Measurements from ENCODE around the gene LCN9. TPM values are rescaled to one million over a fixed set of nuclear protein-coding genes. Genes with fewer than 3 reads are reported as not detected.

The LCN9 gene
- total and polyA plus RNA-seq, 9 of the 15 experiments (the other 6 are each of a cell fraction or from before 2014, with no cell fraction given) = not detected

- WGBS (ENCODE audit: insufficient coverage, low coverage, missing lambda C conversion rate) = 0% methylated on average over 8 of the region's 8 CpGs
- no peaks in the 10 kb centered on the region for H3K79me2 ChIP-seq (ENCODE audit: control insufficient read depth, insufficient read depth, low read length)
- no peak for DNase-seq (ENCODE audit: extremely low read depth in 1 of 4, low spot score in 3 of 4)
- H3K9ac ChIP-seq (ENCODE audit: insufficient read depth in 1 of 2, low read depth in 2 of 2, low read length in 2 of 2) = no peak overlapping the region
- BruUV-seq (replicated peaks) = no TSS peak
- POLR2A ChIA-PET = interaction anchor here (1.1 kb wide), 1 partner anchor 12 kb away, joined by 3 read pairs; no protein-coding TSS in a partner anchor
- intact Hi-C loops (cut with micrococcal nuclease) = no loop called here
- no peak for FAIRE-seq
- no peaks in the 10 kb centered on the region for H3K9me3 ChIP-seq (replicated peaks; ENCODE audit: control insufficient read depth, insufficient read depth, low read depth, low read length)
- H3K36me3 ChIP-seq (ENCODE audit: control insufficient read depth, insufficient read depth, low read length) = no peaks in the 10 kb centered on the region
- CTCF ChIA-PET (ENCODE audit: low intra/inter-chr PET ratio) = no interaction called here
- H3K27me3 ChIP-seq (ENCODE audit: control insufficient read depth in 2 of 2, insufficient read depth in 2 of 2, low read length in 2 of 2) = peaks cover 24 to 72% of the 10 kb centered on the region in 2 experiments; a peak in 4 of 5 replicates
- H3K27ac ChIP-seq (ENCODE audit: extremely low read depth, low read depth, low read length) = no peak overlapping the region
- no peaks in the 10 kb centered on the region for H3K9me1 ChIP-seq (ENCODE audit: control insufficient read depth, insufficient read depth, low read length)
- no peak overlapping the region for H3K4me3 ChIP-seq
- no peak overlapping the region for H3K4me2 ChIP-seq (ENCODE audit: insufficient read depth, low read length)
- H2AFZ ChIP-seq (ENCODE audit: low read depth, low read length) = no peak overlapping the region
- ATAC-seq = no peak
- peaks cover 0 to 18% of the 10 kb centered on the region in 2 experiments; a peak in 2 of 5 replicates for H3K4me1 ChIP-seq (replicated peaks in 1 of 2; ENCODE audit: control insufficient read depth in 2 of 2, insufficient read depth in 2 of 2, low read length in 2 of 2)
- H4K20me1 ChIP-seq (replicated peaks; ENCODE audit: control insufficient read depth, insufficient read depth, low read length) = peaks cover 9% of the 10 kb centered on the region
- in situ Hi-C loops (cut with MboI) = no loop called here
- no peak for TF ChIP-seq MGA (IDR thresholded peaks at IDR 0.05)
- TF ChIP-seq, protein P1, sequence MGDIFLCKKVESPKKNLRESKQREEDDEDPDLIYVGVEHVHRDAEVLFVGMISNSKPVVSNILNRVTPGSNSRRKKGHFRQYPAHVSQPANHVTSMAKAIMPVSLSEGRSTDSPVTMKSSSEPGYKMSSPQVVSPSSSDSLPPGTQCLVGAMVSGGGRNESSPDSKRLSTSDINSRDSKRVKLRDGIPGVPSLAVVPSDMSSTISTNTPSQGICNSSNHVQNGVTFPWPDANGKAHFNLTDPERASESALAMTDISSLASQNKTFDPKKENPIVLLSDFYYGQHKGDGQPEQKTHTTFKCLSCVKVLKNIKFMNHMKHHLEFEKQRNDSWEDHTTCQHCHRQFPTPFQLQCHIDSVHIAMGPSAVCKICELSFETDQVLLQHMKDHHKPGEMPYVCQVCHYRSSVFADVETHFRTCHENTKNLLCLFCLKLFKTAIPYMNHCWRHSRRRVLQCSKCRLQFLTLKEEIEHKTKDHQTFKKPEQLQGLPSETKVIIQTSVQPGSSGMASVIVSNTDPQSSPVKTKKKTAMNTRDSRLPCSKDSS (IDR thresholded peaks at IDR 0.05; ENCODE audit: low read depth, partially characterized antibody) = no peak
- TF ChIP-seq, protein P2, sequence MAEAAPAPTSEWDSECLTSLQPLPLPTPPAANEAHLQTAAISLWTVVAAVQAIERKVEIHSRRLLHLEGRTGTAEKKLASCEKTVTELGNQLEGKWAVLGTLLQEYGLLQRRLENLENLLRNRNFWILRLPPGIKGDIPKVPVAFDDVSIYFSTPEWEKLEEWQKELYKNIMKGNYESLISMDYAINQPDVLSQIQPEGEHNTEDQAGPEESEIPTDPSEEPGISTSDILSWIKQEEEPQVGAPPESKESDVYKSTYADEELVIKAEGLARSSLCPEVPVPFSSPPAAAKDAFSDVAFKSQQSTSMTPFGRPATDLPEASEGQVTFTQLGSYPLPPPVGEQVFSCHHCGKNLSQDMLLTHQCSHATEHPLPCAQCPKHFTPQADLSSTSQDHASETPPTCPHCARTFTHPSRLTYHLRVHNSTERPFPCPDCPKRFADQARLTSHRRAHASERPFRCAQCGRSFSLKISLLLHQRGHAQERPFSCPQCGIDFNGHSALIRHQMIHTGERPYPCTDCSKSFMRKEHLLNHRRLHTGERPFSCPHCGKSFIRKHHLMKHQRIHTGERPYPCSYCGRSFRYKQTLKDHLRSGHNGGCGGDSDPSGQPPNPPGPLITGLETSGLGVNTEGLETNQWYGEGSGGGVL (CRISPR knock-in tag; IDR thresholded peaks at IDR 0.05) = no peak
- no peak for TF ChIP-seq NFIC (IDR thresholded peaks at IDR 0.05)
- no peak for TF ChIP-seq RBFOX2 (IDR thresholded peaks at IDR 0.05; ENCODE audit: low read depth, low read length)
These were observed 44.1 kb upstream of the LCN9 start for GRCh38 chr9:135618866-135619598.

All from K562 (cell line).